SK-N-SH (cell line): ENCODE results near the gene ARHGEF39. TPM values are rescaled to one million over a fixed set of nuclear protein-coding genes. Genes with fewer than 3 reads are reported as not detected.

ENCODE experiments used
- polyA plus RNA-seq, 3 experiments: library from polyadenylated mRNA; depleted of rRNA; stranded (reverse); fragments of >200 nt; gene quantifications; 2 replicates each; pipeline ENCODE4 v1.2.3, GENCODE V29; 2012
- small RNA-seq, 7 experiments: library from RNA; depleted of rRNA; stranded (forward); fragments of <200 nt; gene quantifications; one replicate each; pipeline ENCODE3, GENCODE V24; 2012

Gene ARHGEF39
- polyA plus RNA-seq, 1 of the 3 experiments (the other 2 are of a cell fraction) = 4.9 TPM

Small RNAs within 50 kb of the gene (small RNA-seq; reads per million reads assigned to genes)
- gene RMRP = 0 reads per million in 7 experiments
- gene RN7SL22P = 0 reads per million in 7 experiments

Other genes starting within 250 kb of the ARHGEF39 start
- 14.5 and 15.0 TPM in 2 replicates for gene RUSC2, start 175.1 kb downstream of the ARHGEF39 start, polyA plus RNA-seq (2012; rRNA removed)
- gene TESK1, start 59.9 kb downstream of the ARHGEF39 start, polyA plus RNA-seq (2012; rRNA removed) = 26.0 TPM in 2 replicates
- 2.5 and 2.7 TPM in 2 replicates for gene CD72, start 46.8 kb downstream of the ARHGEF39 start, polyA plus RNA-seq (2012; rRNA removed)
- gene SIT1, start 14.3 kb downstream of the ARHGEF39 start, polyA plus RNA-seq (2012; rRNA removed) = not detected in 2 replicates
- 64.9 and 157 TPM in 2 replicates for gene RMRP, start 7.2 kb downstream of the ARHGEF39 start, polyA plus RNA-seq (2012; rRNA removed)
- 20.9 and 22.0 TPM in 2 replicates for gene CCDC107, start 6.9 kb downstream of the ARHGEF39 start, polyA plus RNA-seq (2012; rRNA removed)
- gene CA9, start 8.7 kb upstream of the ARHGEF39 start, polyA plus RNA-seq (2012; rRNA removed) = 0.99 and 1.4 TPM in 2 replicates
- 589 and 620 TPM in 2 replicates for gene TPM2, start 24.7 kb upstream of the ARHGEF39 start, polyA plus RNA-seq (2012; rRNA removed)
- 91.8 and 115 TPM in 2 replicates for gene TLN1, start 67.0 kb upstream of the ARHGEF39 start, polyA plus RNA-seq (2012; rRNA removed)
- gene CREB3, start 67.5 kb upstream of the ARHGEF39 start, polyA plus RNA-seq (2012; rRNA removed) = 33.9 and 38.6 TPM in 2 replicates
- gene GBA2, start 84.0 kb upstream of the ARHGEF39 start, polyA plus RNA-seq (2012; rRNA removed) = 71.5 and 98.2 TPM in 2 replicates
- gene RGP1, start 84.1 kb upstream of the ARHGEF39 start, polyA plus RNA-seq (2012; rRNA removed) = 16.1 and 18.6 TPM in 2 replicates
- gene MSMP, start 89.1 kb upstream of the ARHGEF39 start, polyA plus RNA-seq (2012; rRNA removed) = 1.2 TPM in 2 replicates
- 12.8 and 13.5 TPM in 2 replicates for gene NPR2, start 126.4 kb upstream of the ARHGEF39 start, polyA plus RNA-seq (2012; rRNA removed)
- 1.5 and 2.8 TPM in 2 replicates for gene SPAG8, start 147.1 kb upstream of the ARHGEF39 start, polyA plus RNA-seq (2012; rRNA removed)
- gene HINT2, start 149.8 kb upstream of the ARHGEF39 start, polyA plus RNA-seq (2012; rRNA removed) = 39.9 and 57.2 TPM in 2 replicates
- not detected in 2 replicates for gene FAM221B, start 163.5 kb upstream of the ARHGEF39 start, polyA plus RNA-seq (2012; rRNA removed)
- gene TMEM8B, start 164.0 kb upstream of the ARHGEF39 start, polyA plus RNA-seq (2012; rRNA removed) = 5.3 and 5.8 TPM in 2 replicates
- not detected in 2 replicates for gene OR13J1, start 205.2 kb upstream of the ARHGEF39 start, polyA plus RNA-seq (2012; rRNA removed)
- gene HRCT1, start 241.0 kb upstream of the ARHGEF39 start, polyA plus RNA-seq (2012; rRNA removed) = 2.0 and 3.0 TPM in 2 replicates
- 0.11 and 0.13 TPM in 2 replicates for gene SPAAR, start 244.3 kb upstream of the ARHGEF39 start, polyA plus RNA-seq (2012; rRNA removed)